HUES6 (cell line): ENCODE data around the gene CD200.

ENCODE experiments used
- H3K27ac ChIP-seq: 2 replicates; pipeline ENCODE4 v1.7.0; 2013; ENCODE audit warnings: low read depth, mild to moderate bottlenecking, low read length, inconsistent platforms
- H3K27me3 ChIP-seq: 2 replicates; pipeline ENCODE4 v1.6.1; 2013; ENCODE audit warnings: low read length; ENCODE audit not compliant: control insufficient read depth, insufficient read depth
- H3K36me3 ChIP-seq: 2 replicates; pipeline ENCODE4 v1.6.1; 2013; ENCODE audit warnings: low read length; ENCODE audit not compliant: control insufficient read depth, insufficient read depth
- H3K4me1 ChIP-seq: 2 replicates; pipeline ENCODE4 v1.6.1; 2013; ENCODE audit warnings: low read length; ENCODE audit not compliant: control insufficient read depth, insufficient read depth
- H3K4me3 ChIP-seq: 2 replicates; pipeline ENCODE4 v1.5.1; 2013; ENCODE audit warnings: low read depth, low read length
- H3K9ac ChIP-seq: one replicate; pipeline ENCODE4 v1.6.1; 2013; ENCODE audit warnings: mild to moderate bottlenecking, low read length
- H3K9me3 ChIP-seq: 2 replicates; pipeline ENCODE4 v1.6.1; 2013; ENCODE audit warnings: low read depth, low read length; ENCODE audit not compliant: control insufficient read depth, insufficient read depth

The CD200 gene

DNA sequence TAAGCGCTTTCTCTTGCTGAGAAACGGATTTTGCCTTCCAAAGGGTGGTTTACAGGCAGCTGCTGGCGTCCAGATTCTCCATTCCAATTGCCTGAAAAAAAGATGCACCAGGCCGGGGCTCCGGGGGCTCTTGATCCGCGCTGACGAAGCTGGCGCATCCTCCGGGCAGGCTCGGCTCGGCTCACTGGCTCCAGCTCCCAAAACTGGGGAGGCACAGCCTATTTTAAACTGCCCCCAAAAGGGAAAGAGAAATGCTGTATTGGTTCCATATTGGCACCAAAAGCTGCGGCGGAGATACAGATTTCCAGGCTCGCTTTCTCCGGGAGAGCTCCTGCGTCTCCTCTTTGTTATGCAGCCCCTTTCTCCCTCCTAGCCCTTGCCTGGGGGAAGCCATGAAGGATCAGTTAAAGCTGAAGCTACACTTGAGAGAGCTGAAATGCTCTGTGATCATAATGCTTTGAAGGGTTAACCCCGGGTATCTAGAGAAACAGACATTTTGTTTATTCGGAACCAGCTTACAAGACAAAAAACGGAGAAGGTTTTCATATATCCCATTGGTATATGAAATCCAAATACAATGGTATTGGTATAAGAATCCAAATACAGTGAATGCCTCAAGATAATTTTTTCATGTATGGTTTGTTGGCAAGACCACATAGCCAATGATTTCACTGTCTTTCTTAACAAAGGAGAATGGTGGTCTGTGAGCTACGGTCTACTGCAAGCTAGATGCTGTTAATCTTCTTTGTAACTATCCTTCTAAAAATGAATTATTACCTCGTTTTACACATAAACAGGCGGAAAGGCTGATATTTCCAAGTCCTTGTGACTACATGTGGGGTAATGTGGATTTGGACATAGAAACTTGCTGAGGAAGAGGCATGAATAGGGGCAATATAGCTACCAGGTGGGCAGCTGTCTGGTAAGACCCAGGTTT lies 693 bp downstream of the CD200 start:
- Histone ChIP-seq H3K36me3 (peaks cover 28% of the 10 kb centered on the region), H3K27ac (peak overlapping the region; percentile 91), H3K9ac (peak overlapping the region; percentile 92), H3K9me3 (no peaks in the 10 kb centered on the region), H3K4me3 (peak overlapping the region; percentile 86), H3K4me1 (peaks cover 38% of the 10 kb centered on the region), H3K27me3 (no peaks in the 10 kb centered on the region)

DNA sequence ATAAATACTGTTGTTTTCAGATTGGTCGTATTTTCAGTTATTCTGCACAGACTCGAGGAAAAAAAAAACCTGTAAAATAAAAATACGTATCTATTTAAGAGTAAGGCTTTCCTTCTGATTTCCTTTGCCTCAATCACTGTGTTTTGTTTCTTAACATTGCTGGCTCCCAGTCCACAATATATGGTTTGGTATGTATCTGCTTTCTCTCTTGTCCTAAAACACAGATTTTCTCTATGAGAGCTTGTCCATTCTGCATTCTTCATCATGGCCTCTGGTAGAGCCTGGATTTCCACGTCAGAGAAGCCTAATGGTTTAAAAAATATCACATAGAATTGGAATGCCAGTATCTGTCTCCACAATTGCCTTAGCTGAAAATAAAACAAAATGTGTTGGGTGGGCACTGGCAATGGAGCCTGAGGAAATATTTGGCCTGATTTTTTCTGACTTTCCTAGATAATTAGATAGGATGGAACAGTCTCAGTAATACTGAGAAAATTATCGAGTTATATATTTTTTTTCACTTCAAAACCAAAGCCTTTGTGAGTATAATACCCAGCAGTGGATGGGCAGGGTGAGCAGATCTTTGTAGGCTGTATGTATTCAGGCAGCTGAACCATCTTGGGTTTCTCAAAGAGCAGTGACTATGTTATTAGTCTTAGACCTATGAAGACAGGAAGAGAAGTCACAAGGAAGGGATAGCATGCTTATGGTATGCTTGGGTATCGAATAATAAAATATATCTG lies 1.9 kb downstream of the CD200 start:
- H3K27me3 ChIP-seq = no peaks in the 10 kb centered on the region
- H3K36me3 ChIP-seq = peaks cover 37% of the 10 kb centered on the region
- peak overlapping the region; percentile 86 for H3K4me3 ChIP-seq
- H3K4me1 ChIP-seq = peaks cover 49% of the 10 kb centered on the region
- H3K9ac ChIP-seq = peak overlapping the region; percentile 92
- peak overlapping the region; percentile 91 for H3K27ac ChIP-seq
- H3K9me3 ChIP-seq = no peaks in the 10 kb centered on the region

GRCh38 chr3:112335434-112335781 lies 2.5 kb downstream of the CD200 start:
- Histone ChIP-seq H3K4me3 (peak overlapping the region; percentile 86), H3K27ac (no peak overlapping the region), H3K36me3 (peaks cover 39% of the 10 kb centered on the region), H3K4me1 (peaks cover 49% of the 10 kb centered on the region), H3K9me3 (no peaks in the 10 kb centered on the region), H3K27me3 (no peaks in the 10 kb centered on the region), H3K9ac (peak overlapping the region; percentile 92)

GRCh38 chr3:112338021-112338726 lies 5.2 kb downstream of the CD200 start:
- peaks cover 49% of the 10 kb centered on the region for H3K4me1 ChIP-seq
- no peak overlapping the region for H3K27ac ChIP-seq
- no peaks in the 10 kb centered on the region for H3K27me3 ChIP-seq
- H3K9me3 ChIP-seq = peaks cover under 1% of the 10 kb centered on the region; the same call in 1 of the 2 replicates
- no peak overlapping the region for H3K4me3 ChIP-seq
- no peak overlapping the region for H3K9ac ChIP-seq
- H3K36me3 ChIP-seq = peaks cover 62% of the 10 kb centered on the region

GRCh38 chr3:112338727-112339056 lies 5.7 kb downstream of the CD200 start:
- Histone ChIP-seq H3K27ac (no peak overlapping the region), H3K9ac (no peak overlapping the region), H3K27me3 (no peaks in the 10 kb centered on the region), H3K4me1 (peaks cover 49% of the 10 kb centered on the region), H3K36me3 (peaks cover 66% of the 10 kb centered on the region), H3K9me3 (peaks cover 2% of the 10 kb centered on the region; the same call in 1 of the 2 replicates), H3K4me3 (no peak overlapping the region)

DNA sequence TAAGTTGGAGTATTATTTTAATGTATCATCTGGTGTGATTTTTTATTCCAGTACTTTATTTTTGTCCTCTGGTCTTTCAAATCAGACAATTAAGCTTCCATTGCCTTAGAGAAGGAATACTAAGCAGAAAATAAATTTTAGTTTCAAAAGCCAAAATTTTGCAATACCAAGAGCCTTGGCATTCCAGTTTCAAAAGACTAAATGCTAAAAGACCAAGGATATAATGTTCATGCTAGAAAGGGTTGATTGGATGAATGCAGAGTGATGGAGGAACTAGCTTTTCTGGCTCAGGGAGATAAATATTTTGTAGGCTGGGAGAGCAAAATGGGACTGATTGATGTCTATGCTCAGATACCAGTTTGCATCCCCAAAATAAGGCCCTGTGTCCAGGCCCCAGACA lies 6.2 kb downstream of the CD200 start:
- peaks cover 49% of the 10 kb centered on the region for H3K4me1 ChIP-seq
- H3K4me3 ChIP-seq = no peak overlapping the region

GRCh38 chr3:112339609-112340008 lies 6.7 kb downstream of the CD200 start:
- peaks cover 75% of the 10 kb centered on the region for H3K36me3 ChIP-seq

More for the DNA sequence above, 6.2 kb downstream of the CD200 start:
- Histone ChIP-seq H3K9ac (no peak overlapping the region), H3K27me3 (no peaks in the 10 kb centered on the region), H3K9me3 (peaks cover 2% of the 10 kb centered on the region; the same call in 1 of the 2 replicates), H3K27ac (0 out of 2 replicates have a peak overlapping the region, but pooled peaks have one; percentile 26), H3K36me3 (peaks cover 70% of the 10 kb centered on the region)

GRCh38 chr3:112341386-112341785 lies 8.4 kb downstream of the CD200 start:
- Histone ChIP-seq H3K9ac (no peak overlapping the region), H3K27me3 (no peaks in the 10 kb centered on the region), H3K4me1 (peaks cover 30% of the 10 kb centered on the region), H3K36me3 (peaks cover 82% of the 10 kb centered on the region), H3K27ac (no peak overlapping the region), H3K9me3 (peaks cover 2% of the 10 kb centered on the region; the same call in 1 of the 2 replicates), H3K4me3 (no peak overlapping the region)

More at GRCh38 chr3:112339609-112340008, 6.7 kb downstream of the CD200 start:
- no peak overlapping the region for H3K4me3 ChIP-seq
- peaks cover 2% of the 10 kb centered on the region; the same call in 1 of the 2 replicates for H3K9me3 ChIP-seq
- no peak overlapping the region for H3K9ac ChIP-seq
- 0 out of 2 replicates have a peak overlapping the region, but pooled peaks have one; percentile 26 for H3K27ac ChIP-seq
- H3K4me1 ChIP-seq = peaks cover 48% of the 10 kb centered on the region
- H3K27me3 ChIP-seq = no peaks in the 10 kb centered on the region

DNA sequence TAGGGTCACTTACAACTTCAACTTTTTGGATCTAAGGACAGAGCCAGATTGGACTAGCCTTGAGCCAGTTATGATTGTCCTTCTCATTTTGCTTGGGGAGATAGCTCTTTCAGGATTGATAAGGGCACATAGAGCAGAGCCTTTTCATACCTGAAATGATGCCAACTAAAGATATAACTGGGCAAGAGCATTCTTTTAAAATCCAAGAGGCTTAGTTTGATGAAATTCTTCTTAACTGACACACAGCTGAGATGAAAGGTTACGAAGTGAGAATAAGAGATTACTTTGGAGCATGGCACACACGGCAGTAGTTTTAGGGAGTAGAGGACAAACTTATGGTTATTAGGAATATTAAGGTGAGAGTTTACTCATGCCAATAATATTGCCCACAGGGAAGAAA lies 12.7 kb downstream of the CD200 start:
- H3K27ac ChIP-seq = no peak overlapping the region
- peaks cover 2% of the 10 kb centered on the region; the same call in 1 of the 2 replicates for H3K9me3 ChIP-seq
- H3K9ac ChIP-seq = no peak overlapping the region
- peaks cover 16% of the 10 kb centered on the region for H3K4me1 ChIP-seq
- peaks cover 91% of the 10 kb centered on the region for H3K36me3 ChIP-seq
- no peak overlapping the region for H3K4me3 ChIP-seq
- H3K27me3 ChIP-seq = no peaks in the 10 kb centered on the region

- Histone ChIP-seq H3K9me3 (peaks cover 2% of the 10 kb centered on the region; the same call in 1 of the 2 replicates), H3K36me3 (peaks cover 89% of the 10 kb centered on the region), H3K4me3 (no peak overlapping the region), H3K27ac (no peak overlapping the region), H3K4me1 (peaks cover 25% of the 10 kb centered on the region), H3K27me3 (no peaks in the 10 kb centered on the region), H3K9ac (no peak overlapping the region)
Observed at GRCh38 chr3:112346491-112347122, 13.7 kb downstream of the CD200 start.
